K562 (cell line): ENCODE measurements around the gene DRGX. TPM values are rescaled to one million over a fixed set of nuclear protein-coding genes. Genes with fewer than 3 reads are reported as not detected.

Source experiments
- MEIS2 ChIP-seq: fragments of 450-650 bp; IDR thresholded peaks from 2 replicates; pipeline ENCODE4 v1.6.1; 2014; ENCODE audit warnings: mild to moderate bottlenecking; ENCODE audit not compliant: partially characterized antibody
- MTA1 ChIP-seq: fragments of 450-650 bp; IDR thresholded peaks from 2 replicates; pipeline ENCODE4 v1.6.1; 2017; ENCODE audit warnings: borderline replicate concordance
- SUPT5H ChIP-seq: fragments of 450-650 bp; IDR thresholded peaks from 2 replicates; pipeline ENCODE4 v1.6.1; 2016
- ZBTB5 ChIP-seq: fragments of 450-650 bp; IDR thresholded peaks from 2 replicates; pipeline ENCODE4 v1.6.1; 2017; ENCODE audit warnings: antibody characterized with exemption
- ZNF324 ChIP-seq: fragments of 250-450 bp; sonication (Bioruptor Pico); IDR thresholded peaks from 2 replicates; pipeline ENCODE4 v1.4.0; 2020; ENCODE audit warnings: mild to moderate bottlenecking
- polyA plus RNA-seq, 8 experiments: library from polyadenylated mRNA; depleted of rRNA in 4 of 8; stranded (reverse) in 5 of 8; unstranded in 3 of 8; fragments of >200 nt; fragmentation: Nextera tagmentation in 2 of 8; fragmentation: Illumina TruSeq in 1 of 8; extraction: Ambion mirVana in 2 of 8; extraction: Trizol in 1 of 8; gene quantifications; 2 replicates each; pipeline versions ENCODE4 v1.2.1 to v1.2.3, GENCODE V29; 2011 to 2014; ENCODE audit warnings: inconsistent platforms in 1 of 8, missing spikeins in 1 of 8
- total RNA-seq, 7 experiments: library from RNA; depleted of rRNA in 6 of 7; stranded (reverse); fragments of >200 nt in 6 of 7; fragmentation: Illumina TruSeq in 2 of 7; extraction: Trizol in 2 of 7; gene quantifications; 2 replicates each; pipeline versions ENCODE4 v1.2.1 to v1.2.3, GENCODE V29; 2011 to 2021; ENCODE audit warnings: low replicate concordance in 1 of 7
- TF ChIP-seq, protein P1 (sequence below): sonication (generic); IDR thresholded peaks from 2 replicates; pipeline ENCODE4 v1.6.1; 2016
- TF ChIP-seq, protein P2 (sequence below): sonication (generic); formaldehyde crosslinking; IDR thresholded peaks from 2 replicates; pipeline ENCODE4 v1.8.0; 2022; ENCODE audit warnings: mild to moderate bottlenecking, low read depth, missing genetic modification reagents
- TF ChIP-seq, protein P3 (sequence below): conservative IDR thresholded peaks from 2 replicates; pipeline ENCODE4 v1.6.1; 2011; ENCODE audit warnings: low read depth, mild to moderate bottlenecking, low read length; ENCODE audit not compliant: control insufficient read depth

DRGX gene
- total and polyA plus RNA-seq, 9 of the 15 experiments (the other 6 are each of a cell fraction or from before 2014, with no cell fraction given), result not detected

GRCh38 chr10:49361178-49361554 is 34.7 kb downstream of the DRGX start (continued):
- TF ChIP-seq, protein P1, sequence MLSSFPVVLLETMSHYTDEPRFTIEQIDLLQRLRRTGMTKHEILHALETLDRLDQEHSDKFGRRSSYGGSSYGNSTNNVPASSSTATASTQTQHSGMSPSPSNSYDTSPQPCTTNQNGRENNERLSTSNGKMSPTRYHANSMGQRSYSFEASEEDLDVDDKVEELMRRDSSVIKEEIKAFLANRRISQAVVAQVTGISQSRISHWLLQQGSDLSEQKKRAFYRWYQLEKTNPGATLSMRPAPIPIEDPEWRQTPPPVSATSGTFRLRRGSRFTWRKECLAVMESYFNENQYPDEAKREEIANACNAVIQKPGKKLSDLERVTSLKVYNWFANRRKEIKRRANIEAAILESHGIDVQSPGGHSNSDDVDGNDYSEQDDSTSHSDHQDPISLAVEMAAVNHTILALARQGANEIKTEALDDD, result no peak
- TF ChIP-seq, protein P2, sequence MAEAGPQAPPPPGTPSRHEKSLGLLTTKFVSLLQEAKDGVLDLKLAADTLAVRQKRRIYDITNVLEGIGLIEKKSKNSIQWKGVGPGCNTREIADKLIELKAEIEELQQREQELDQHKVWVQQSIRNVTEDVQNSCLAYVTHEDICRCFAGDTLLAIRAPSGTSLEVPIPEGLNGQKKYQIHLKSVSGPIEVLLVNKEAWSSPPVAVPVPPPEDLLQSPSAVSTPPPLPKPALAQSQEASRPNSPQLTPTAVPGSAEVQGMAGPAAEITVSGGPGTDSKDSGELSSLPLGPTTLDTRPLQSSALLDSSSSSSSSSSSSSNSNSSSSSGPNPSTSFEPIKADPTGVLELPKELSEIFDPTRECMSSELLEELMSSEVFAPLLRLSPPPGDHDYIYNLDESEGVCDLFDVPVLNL (CRISPR knock-in tag), result no peak
- TF ChIP-seq, protein P3, sequence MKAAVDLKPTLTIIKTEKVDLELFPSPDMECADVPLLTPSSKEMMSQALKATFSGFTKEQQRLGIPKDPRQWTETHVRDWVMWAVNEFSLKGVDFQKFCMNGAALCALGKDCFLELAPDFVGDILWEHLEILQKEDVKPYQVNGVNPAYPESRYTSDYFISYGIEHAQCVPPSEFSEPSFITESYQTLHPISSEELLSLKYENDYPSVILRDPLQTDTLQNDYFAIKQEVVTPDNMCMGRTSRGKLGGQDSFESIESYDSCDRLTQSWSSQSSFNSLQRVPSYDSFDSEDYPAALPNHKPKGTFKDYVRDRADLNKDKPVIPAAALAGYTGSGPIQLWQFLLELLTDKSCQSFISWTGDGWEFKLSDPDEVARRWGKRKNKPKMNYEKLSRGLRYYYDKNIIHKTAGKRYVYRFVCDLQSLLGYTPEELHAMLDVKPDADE, result no peak
- TF ChIP-seq MEIS2 (no peak), SUPT5H (no peak), MTA1 (no peak), ZBTB5 (no peak), ZNF324 (CRISPR knock-in tag) (no peak)
- TF ChIP-seq, all 486 proteins: peak for 0
